GM10266 (cell line): ENCODE results near the gene ZNF729.
"Not testable (repeated sequence)": the region's sequence is repeated elsewhere in the genome, so short reads cannot be mapped to it uniquely, and the experiment has no call there.

Source experiments
- DNase-seq: peaks from one replicate; pipeline ENCODE4 v3.0.0; 2012; ENCODE audit errors: extremely low spot score
- TF ChIP-seq, protein P1 (sequence below): IDR thresholded peaks from 2 replicates; pipeline ENCODE4 v1.5.1; 2012; ENCODE audit warnings: mild to moderate bottlenecking, low read depth; ENCODE audit not compliant: control insufficient read depth, insufficient read depth; ENCODE audit errors: missing control alignments

The ZNF729 gene

DNA sequence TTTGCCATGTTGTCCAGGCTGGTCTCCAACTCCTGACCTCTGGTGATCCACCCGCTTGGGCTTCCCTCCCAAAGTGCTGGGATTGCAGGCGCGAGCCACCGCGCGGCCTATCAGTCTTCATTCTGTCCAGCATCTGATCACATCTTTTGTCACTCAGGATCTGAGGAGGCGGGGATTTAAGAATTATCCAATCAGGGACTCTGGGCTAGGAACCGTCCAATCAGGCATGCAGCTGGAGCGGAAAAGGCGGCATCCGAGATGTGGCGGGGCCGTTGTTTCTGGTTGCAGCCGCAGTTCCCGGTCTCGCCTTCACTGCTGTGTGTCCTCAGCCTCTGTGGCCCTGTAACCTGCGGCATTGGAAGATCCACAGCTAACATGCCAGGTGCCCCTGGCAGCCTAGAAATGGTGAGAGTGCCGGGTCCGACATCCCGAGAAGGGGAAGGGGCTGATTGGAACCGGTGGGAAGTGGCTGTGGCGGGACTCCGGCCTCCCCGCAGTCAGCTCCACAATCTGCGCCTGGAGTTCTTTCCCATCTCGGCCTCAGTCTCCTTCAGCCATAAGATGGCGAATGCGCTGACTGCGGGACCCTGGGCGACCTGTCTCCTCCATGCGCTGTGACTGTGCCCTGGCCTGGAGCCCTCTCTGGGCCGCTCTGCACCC is at the start of gene ZNF729:
Gene ZNF729, plus strand, starts transcription at position 291 of the 660 bp plus-strand sequence. Its CDS starts 85 bp downstream, at position 376.
- TF ChIP-seq, protein P1, sequence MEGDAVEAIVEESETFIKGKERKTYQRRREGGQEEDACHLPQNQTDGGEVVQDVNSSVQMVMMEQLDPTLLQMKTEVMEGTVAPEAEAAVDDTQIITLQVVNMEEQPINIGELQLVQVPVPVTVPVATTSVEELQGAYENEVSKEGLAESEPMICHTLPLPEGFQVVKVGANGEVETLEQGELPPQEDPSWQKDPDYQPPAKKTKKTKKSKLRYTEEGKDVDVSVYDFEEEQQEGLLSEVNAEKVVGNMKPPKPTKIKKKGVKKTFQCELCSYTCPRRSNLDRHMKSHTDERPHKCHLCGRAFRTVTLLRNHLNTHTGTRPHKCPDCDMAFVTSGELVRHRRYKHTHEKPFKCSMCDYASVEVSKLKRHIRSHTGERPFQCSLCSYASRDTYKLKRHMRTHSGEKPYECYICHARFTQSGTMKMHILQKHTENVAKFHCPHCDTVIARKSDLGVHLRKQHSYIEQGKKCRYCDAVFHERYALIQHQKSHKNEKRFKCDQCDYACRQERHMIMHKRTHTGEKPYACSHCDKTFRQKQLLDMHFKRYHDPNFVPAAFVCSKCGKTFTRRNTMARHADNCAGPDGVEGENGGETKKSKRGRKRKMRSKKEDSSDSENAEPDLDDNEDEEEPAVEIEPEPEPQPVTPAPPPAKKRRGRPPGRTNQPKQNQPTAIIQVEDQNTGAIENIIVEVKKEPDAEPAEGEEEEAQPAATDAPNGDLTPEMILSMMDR: no peak
- DNase-seq: no peak

DNA sequence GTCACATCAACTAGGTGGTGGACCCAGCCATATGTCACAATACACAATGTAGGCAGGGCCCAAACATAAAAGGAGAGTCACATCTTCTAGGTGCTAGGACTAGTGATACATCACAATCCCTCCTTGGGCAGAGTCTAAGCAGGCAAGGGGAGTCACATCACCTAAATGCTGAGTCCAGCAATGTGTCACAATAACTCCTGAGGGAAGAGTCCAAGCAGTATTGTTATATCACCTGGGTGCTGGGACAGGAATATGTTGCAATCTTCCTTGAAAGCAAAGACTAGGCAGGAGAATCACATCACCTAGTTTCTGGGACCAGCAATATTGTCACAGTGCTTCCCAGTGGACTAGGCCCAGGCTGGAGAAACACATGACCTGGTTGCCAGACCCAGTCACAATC is 29.4 kb upstream of the ZNF729 start:
- TF ChIP-seq, protein P1: no peak
- no peak for DNase-seq

DNA sequence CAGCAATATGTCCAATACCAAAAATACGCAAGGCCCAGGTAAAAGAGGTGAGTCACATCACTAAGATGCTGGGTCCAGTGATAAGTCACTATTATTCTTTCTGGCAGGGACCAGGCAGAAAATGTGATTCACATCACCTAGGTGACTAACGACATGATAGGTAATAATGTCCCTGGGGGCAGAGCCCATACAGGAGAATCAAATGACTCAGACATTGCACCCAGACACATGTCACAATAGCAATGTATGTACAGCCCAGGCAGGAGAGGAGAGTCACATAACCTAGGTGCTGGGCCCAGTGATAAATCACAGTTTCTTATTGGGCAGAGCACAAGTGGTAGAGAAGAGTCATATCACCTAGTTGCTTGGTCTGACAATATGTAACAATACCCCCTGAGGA is 28.9 kb upstream of the ZNF729 start:
- TF ChIP-seq, protein P1: no peak
- DNase-seq: no peak

DNA sequence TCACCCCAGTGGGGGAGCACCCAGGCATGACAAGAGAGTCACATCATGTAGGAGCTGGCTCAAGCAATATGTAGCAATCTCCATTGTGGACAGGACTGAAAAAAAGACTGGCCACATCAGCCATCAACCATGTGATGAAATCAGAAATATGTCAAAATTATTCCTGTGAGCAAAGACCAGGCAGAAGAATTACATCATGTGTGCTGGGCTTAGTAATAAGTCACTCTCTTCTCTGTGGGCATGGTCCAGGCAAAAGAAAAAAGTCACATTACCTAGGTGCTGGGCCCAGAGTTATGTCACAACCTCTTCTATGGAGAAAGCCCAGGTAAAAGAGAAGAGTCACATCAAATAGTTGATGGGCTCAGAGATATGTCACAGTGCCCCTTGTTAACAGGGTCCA is 28.3 kb upstream of the ZNF729 start:
- DNase-seq: no peak
- TF ChIP-seq, protein P1: no peak

DNA sequence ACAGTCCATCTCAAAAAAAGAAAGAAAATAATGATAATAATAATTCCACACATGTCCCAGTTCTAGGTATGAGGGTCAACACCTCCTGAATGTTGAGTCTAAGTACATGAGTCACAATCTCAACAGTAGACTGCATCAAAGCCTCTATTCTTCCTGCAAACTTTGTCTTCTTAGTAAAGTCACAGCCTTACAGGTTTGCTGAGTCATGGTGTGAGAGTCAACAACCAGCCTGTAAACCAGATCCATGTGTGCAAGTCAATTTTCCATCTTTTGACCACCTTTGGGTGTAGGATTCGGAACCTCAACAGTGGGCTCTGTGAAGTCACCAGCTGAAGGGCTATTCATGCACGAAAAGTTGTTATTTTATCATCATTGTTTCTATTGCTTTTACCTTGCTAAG is 25.7 kb upstream of the ZNF729 start:
- TF ChIP-seq, protein P1: no peak
- no peak for DNase-seq

DNA sequence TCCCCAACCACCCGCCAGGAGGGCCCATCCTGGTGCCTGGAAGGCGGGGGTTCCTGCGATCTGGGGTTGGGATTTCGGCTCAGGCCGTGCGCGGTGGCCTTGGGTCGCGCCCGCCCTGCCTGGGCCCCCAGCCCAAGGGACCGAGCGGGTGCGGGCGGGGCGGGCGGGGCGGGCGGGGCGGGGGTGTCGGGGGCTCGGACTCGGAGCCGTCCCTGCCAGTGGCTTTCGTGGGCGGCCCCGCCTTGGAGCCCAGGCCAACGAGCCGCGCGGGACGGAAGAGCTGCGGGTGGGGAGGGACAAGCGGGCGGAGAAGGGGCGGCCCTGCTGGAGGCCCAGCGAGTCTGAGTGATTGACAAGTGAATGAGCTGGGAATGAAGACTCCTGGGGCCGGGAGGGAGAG is 24.6 kb upstream of the ZNF729 start:
- no peak for DNase-seq
- TF ChIP-seq, protein P1: no peak

DNA sequence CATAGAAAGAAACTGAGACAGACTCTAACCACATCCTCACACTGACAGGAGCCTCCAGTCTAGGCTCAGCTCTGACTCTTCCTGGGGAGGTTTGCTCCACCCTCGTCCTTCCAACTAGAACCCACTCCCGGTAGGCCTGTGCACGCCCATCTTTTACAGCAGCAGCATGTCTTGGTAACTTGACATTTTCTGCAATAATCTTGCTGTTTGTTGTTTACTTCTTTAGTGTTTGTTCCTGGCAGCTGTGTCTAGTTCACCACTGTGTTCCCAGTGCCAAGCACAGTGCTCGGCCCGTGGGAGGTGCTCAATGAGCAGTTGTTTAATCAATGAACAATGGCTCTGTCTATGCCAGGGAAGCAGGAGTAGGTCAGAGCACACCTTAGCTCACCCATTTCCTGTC is 23.1 kb upstream of the ZNF729 start:
- DNase-seq: no peak
- TF ChIP-seq, protein P1: no peak

DNA sequence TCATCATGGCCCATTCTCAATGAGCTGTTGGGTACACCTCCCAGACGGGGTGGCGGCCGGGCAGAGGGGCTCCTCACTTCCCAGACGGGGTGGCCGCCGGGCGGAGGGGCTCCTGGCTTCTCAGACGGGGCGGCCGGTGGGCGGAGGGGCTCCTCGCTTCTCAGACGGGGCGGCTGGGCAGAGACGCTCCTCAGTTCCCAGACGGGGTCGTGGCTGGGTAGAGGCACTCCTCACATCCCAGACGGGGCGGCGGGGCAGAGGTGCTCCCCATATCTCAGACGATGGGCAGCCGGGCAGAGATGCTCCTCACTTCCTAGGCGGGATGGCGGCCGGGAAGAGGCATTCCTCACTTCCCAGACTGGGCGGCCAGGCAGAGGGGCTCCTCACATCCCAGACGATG is 35.3 kb downstream of the ZNF729 start:
- not testable (repeated sequence) for DNase-seq
